ENCODE results near the gene ANKFN1.
"Not testable (repeated sequence)": the region's sequence is repeated elsewhere in the genome, so short reads cannot be mapped to it uniquely, and the experiment has no call there.

The ANKFN1 gene

DNA sequence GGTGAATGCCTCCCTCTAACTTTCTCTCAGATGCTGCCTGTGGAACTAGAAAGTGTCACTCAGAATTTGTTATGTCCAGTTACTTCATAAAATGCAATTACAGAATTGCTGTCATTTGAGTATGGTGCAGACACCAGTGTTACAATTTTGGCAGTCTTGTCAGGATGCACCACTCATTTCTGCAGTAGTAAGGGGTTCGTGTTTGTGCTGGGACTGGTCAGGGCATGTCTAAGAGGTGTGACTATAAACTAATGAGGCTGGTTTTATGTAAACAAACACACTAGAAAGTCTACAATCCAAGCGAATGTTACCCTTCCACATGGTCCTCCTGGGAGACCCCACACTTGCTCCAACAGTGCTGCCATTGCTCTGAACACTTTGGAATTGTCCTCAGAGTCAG lies 206.2 kb downstream of the ANKFN1 start:
- no peak for DNase-seq

DNA sequence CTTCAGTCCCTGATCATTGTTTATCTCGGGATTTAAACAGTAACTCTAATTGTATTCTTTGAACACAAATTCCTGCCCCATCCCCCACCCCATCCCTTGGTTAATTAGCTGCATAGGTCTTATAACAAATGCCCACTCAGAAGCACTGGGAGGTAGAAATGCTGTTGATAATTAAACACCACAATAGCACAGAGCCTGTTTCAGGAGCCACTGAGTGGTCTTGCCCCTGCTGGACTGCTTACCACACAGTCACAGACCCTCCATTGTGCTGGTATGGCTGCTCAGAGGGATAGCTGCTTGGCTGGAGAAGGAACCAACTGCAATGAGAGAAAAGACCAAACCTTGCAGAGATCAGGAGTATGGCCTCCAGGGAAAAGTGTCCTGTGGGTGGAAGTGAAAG lies 214.1 kb downstream of the ANKFN1 start:
- DNase-seq: no peak

DNA sequence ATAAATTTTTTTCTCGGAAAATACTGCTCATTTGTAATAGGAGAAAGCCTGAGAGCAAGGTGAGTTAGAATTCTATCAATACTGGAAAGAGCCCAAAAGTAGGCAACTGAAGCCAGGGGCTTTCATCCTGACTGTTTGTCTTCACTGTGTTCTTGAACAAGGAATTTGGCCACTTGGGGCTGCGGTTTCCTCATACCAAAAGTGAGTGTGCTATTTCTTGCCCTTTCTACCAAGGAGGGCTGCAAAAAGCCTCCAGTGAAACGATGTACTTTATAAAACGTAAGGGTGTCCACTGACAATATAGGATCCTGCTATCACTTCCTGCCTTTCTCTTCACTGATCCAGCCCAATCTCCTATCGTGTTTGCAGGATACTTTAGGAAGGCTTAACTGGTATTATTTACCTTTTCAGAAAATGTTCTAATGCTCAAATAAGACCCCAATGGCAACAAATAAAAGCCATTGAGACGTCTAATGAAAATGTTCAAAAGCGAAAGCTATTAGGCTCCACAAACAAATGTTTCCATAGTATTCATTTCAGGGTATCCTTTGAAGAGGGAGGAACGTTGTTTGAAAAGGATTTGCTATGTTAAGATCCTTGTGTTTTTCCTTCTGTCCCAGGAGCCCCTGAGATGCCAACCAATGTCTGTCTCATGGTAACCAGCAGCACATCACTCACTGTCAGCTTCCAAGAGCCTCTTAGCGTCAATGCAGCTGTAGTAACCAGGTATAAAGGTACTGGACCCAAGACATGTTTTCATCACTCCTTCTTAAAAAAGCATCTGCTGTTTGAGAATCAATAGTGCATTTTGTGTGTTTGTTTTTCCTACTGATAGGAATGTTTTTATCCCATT lies 220.9 kb downstream of the ANKFN1 start:
- no peak for DNase-seq

DNA sequence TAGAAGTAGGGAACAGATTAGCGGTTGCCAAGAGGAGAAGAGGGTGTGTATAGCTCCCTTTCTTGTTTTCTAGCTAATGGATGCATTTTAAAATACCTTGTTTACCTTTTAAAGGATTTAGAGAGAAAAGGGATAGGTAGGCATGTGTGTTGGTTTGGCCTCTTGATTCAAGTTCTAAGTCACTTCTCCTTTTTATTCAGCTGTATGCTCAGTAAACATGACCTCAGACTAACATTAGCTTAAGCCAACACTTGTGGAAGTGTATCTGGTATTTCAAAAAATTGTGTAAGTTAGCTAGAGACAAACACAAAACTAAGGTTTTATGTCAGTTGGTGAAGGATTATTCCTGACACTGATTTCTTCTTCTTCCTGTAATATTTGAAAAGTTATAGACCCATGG lies 236.1 kb downstream of the ANKFN1 start:
- DNase-seq: no peak

- DNase-seq: no peak
Measured at GRCh38 chr17:56392321-56392720, 239.0 kb downstream of the ANKFN1 start.

DNA sequence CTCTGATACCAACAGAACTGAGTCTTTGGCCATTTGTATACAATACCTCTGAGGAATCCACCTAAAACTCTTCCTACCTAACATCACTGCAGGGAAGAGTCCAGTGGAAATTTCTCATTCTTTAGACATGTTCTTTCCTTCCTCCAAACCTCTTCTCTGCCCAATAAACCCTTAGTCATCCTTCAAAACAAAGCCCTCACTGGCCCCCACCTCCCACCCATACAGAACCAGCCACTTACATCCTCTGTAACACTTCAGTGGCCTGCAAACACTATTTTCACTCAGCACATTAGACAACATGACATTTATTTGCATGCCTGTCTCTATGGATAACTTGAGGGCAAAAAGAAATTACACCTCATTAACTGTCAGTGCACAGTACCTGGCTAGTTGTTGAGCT lies 239.9 kb downstream of the ANKFN1 start:
- no peak for DNase-seq

DNA sequence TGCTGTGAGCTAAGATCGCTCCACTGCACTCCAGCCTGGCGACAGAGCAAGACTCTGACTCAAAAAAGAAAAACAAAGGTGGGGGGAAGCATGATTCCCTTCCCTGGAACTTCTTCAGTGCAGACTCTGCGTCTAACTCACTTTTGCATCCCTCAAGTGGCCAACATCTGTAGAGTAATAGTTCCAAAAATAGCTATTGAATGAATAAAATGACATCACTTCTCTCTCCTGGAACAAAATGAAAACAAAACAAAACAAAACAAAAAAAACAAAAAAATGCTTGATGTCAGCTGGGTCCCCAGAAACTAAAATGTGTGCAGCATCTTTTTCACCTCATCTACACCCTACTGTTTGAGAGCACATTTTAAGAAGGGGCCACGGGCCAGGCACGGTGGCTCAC lies 242.5 kb downstream of the ANKFN1 start:
- DNase-seq: no peak

GRCh38 chr17:56407086-56407485 lies 253.8 kb downstream of the ANKFN1 start:
- DNase-seq: no peak

- DNase-seq: not testable (repeated sequence)
Measured at GRCh38 chr17:56412356-56412755, 259.1 kb downstream of the ANKFN1 start.

DNA sequence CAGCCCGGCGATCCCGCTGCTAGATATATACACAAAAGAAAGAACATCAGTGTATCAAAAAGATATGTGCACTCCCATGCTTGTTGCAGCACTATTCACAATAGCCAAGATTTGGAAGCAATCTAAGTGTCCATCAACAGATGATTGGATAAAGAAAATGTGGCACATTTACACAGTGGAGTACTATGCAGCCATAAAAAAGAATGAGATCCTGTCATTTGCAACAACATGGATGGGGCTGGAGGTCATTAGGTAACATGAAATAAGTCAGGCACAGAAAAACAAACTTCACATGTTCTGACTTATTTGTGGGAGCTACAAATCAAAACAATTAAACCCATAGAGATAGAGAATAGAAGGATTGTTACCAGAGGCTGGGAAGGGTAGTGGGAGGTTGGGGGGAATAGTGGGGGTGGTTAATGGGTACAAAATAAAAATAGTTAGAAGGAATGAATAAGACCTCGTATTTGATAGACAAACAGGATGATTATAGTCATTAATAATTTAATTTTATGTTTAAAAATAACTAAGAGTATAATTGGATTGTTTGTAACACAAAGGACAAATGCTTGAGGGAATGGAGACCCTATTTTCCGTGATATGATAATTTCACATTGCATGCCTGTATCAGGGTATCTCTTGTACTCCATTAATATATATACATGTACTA lies 263.5 kb downstream of the ANKFN1 start:
- no peak for DNase-seq

DNA sequence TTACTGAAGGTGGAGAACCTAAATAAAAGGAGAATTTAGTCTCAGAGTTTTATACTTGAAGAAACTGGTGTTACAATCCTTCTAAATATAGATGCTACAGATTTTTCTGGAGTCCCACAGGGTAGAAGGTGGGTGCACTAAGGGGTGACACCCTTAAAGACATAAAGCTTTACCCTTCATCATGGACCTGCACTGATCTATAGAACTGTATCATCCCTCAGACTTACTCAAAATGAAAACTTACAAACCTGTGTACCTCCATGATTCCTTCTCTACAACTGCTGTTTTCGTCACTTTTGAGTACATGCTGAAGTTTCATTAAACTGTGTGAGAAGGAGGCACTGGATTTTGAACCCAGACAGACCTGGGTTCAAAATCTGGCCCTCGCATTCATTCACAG lies 270.7 kb downstream of the ANKFN1 start:
- no peak for DNase-seq

- DNase-seq: no peak
Measured at GRCh38 chr17:56424543-56425044, 271.3 kb downstream of the ANKFN1 start.

DNA sequence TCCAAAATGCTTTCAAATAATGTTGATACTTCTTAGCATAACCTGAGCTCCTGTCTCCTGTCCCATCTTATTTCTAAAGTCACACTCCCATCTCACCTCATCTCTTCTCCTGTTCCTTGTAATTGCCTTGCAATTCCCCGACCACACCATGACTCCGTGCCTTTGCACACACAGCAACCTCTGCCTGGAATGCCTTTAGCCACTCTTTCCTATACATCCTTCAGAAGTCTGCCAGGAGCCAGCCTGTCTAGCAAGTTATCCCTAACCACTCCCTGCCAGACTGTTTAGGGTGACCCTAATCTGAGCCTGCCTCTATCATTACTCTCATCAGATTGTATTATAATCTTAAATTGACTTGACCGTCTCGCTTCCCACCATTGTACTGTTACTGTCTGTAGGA lies 272.2 kb downstream of the ANKFN1 start:
- no peak for DNase-seq

- no peak for DNase-seq
Measured at GRCh38 chr17:56426901-56427300, 273.6 kb downstream of the ANKFN1 start.

DNA sequence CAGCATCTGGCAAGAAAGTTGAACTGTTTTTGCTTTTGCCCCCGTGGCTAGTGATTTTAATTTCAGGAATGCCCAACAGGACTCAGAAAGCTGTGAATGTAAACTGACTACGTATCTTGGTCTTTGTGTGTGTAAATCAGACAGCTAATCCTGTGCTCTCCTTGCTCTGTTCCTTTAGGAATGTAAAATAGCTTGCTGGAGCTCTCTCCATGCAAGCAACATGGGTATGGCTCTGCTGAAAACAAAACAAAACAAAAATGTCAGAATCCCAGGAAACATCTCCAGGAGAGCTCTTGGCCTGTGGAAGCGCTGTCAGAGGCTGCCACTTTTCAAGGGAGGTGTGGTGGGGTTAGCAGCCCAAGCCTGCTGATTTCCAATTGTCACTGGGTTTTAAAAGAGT lies 278.5 kb downstream of the ANKFN1 start:
- no peak for DNase-seq

DNA sequence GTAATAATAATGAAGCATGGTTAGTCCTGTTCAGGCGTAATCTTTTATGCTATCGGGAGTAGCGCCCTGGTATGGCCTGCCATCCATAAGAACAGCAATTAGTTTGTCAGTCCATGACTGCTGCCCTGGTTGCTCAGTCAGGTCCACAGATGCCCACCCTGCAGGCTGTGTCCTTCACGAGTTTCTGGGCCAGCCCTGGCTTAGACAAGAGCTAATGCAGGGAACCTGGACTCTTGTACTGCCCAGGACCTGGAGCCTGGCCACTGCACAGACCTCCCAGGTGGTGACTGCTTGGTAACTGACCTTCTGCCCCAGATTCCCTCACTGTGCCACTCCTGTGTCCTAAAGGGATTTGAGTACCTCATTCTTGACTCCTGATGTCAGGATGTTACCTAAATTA lies 279.2 kb downstream of the ANKFN1 start:
- no peak for DNase-seq

- no peak for DNase-seq
Measured at GRCh38 chr17:56434610-56435009, 281.3 kb downstream of the ANKFN1 start.

DNA sequence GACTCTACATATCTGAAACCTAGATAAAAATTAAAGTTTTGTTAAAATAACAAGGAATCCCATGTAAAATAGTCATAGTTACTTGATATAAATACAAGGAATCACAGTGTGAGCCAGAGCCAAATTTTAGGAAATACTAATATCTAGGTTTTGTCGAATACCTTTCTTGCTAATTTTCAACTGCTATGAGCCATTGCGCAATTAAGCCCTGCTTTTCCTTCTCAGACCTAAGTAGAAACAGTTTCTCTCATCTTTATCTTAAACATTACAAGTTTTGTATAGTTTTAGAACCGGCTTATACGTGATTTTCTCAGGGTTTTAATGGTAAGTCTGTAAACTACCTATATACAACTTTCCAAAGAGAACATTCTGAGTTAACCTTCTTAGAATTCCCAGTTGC lies 282.9 kb downstream of the ANKFN1 start:
- DNase-seq: no peak

GRCh38 chr17:56440419-56440818 lies 287.1 kb downstream of the ANKFN1 start:
- no peak for DNase-seq

GRCh38 chr17:56441308-56441707 lies 288.0 kb downstream of the ANKFN1 start:
- no peak for DNase-seq

GRCh38 chr17:56445692-56446411 lies 292.6 kb downstream of the ANKFN1 start:
- no peak for DNase-seq

DNA sequence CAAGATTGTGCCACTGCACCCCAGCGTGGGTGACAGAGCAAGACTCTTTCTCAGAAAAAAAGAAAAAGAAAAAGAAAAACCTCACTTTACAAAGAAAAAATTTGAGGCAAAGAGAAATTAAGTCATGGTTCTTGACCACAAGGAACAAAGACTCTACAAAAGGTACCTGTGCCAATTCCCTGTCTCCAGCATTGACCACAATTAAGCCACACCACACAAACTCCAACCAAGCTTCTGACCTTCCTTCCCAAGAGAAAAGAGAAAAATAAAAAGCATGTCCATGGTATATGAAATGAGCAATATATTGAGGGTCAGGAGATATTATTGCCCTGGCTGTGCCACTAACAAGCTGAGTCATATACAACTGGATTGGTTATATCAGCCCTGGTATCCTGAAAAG lies 293.9 kb downstream of the ANKFN1 start:
- no peak for DNase-seq

- DNase-seq: no peak
Measured at GRCh38 chr17:56448371-56448770, 295.1 kb downstream of the ANKFN1 start.

- DNase-seq: no peak
Measured at GRCh38 chr17:56449176-56449575, 295.9 kb downstream of the ANKFN1 start.
